HG02943 (cell line): Measurements from ENCODE around the gene SCAMP3.
"Not testable (repeated sequence)": the region's sequence is repeated elsewhere in the genome, so short reads cannot be mapped to it uniquely, and the experiment has no call there.

Source experiments
- ATAC-seq: cut with Tn5 transposase; IDR thresholded peaks from one replicate; pipeline ENCODE4 v1.9.1; 2021; ENCODE audit warnings: mild to moderate bottlenecking, low read depth, moderate library complexity; ENCODE audit not compliant: unreplicated experiment

SCAMP3 gene

GRCh38 chr1:155256058-155256852 lies 5.9 kb downstream of the SCAMP3 start:
- ATAC-seq, result no peak

GRCh38 chr1:155255243-155256007 lies 6.7 kb downstream of the SCAMP3 start, which contains the start of gene ENTREP3:
Gene ENTREP3 (minus strand): TSS chr1:155255483. CDS start chr1:155254877, 606 bp downstream.
- ATAC-seq, result no peak

GRCh38 chr1:155254714-155255242 lies 7.4 kb downstream of the SCAMP3 start:
- no peak for ATAC-seq

GRCh38 chr1:155254228-155254713 lies 7.9 kb downstream of the SCAMP3 start:
- no peak for ATAC-seq

- no peak for ATAC-seq
Observed at GRCh38 chr1:155253797-155254196, 8.4 kb downstream of the SCAMP3 start.

- ATAC-seq, result no peak
Observed at GRCh38 chr1:155253208-155253607, 9.0 kb downstream of the SCAMP3 start.

GRCh38 chr1:155251566-155251965 lies 10.6 kb downstream of the SCAMP3 start:
- ATAC-seq, result no peak

- ATAC-seq, result no peak
Observed at GRCh38 chr1:155250633-155251449, 11.3 kb downstream of the SCAMP3 start.

GRCh38 chr1:155250246-155250632 lies 11.9 kb downstream of the SCAMP3 start:
- no peak for ATAC-seq

GRCh38 chr1:155247667-155248553 lies 14.2 kb downstream of the SCAMP3 start:
- no peak for ATAC-seq

- ATAC-seq, result not testable (repeated sequence)
Observed at GRCh38 chr1:155246796-155247195, 15.4 kb downstream of the SCAMP3 start.

- ATAC-seq, result no peak
Observed at GRCh38 chr1:155245163-155245524, 17.0 kb downstream of the SCAMP3 start.

GRCh38 chr1:155244368-155245162 lies 17.6 kb downstream of the SCAMP3 start:
- ATAC-seq, result peak; percentile 80

GRCh38 chr1:155242805-155243358 lies 19.3 kb downstream of the SCAMP3 start:
- no peak for ATAC-seq

GRCh38 chr1:155241841-155242264 lies 20.3 kb downstream of the SCAMP3 start:
- ATAC-seq, result no peak

- no peak for ATAC-seq
Observed at GRCh38 chr1:155241069-155241679, 21.0 kb downstream of the SCAMP3 start.

- ATAC-seq, result no peak
Observed at GRCh38 chr1:155236451-155236850, 25.7 kb downstream of the SCAMP3 start.

- not testable (repeated sequence) for ATAC-seq
Observed at GRCh38 chr1:155235375-155235774, 26.8 kb downstream of the SCAMP3 start.
